Sigmoid colon (tissue), 7 donors: ENCODE measurements around the gene SIM2. TPM values are rescaled to one million over a fixed set of nuclear protein-coding genes. Genes with fewer than 3 reads are reported as not detected.

Experiments used
- DNase-seq: peaks from one replicate; pipeline ENCODE4 v3.0.0-alpha.2; 2019
- H3K27ac ChIP-seq, 4 donors: fragments of 200-600 bp; sonication (generic); one replicate each; pipeline ENCODE4 v1.5.1; 2016 to 2019; ENCODE audit warnings: mild to moderate bottlenecking in 1 of 4
- H3K27me3 ChIP-seq, 3 donors: fragments of 200-600 bp; sonication (generic); one replicate each; pipeline ENCODE4 v1.5.1; 2019; ENCODE audit warnings: mild to moderate bottlenecking in 1 of 3
- H3K36me3 ChIP-seq, 4 donors: fragments of 200-600 bp; sonication (generic); one replicate each; pipeline ENCODE4 v1.5.1; 2016 to 2019
- H3K4me1 ChIP-seq, 4 donors: fragments of 200-600 bp; sonication (generic); one replicate each; pipeline ENCODE4 v1.5.1; 2017 to 2019
- H3K4me3 ChIP-seq, 4 donors: fragments of 200-600 bp; sonication (generic); one replicate each; pipeline ENCODE4 v1.5.1; 2017 to 2019; ENCODE audit warnings: mild to moderate bottlenecking in 2 of 4, moderate library complexity in 1 of 4
- H3K9me3 ChIP-seq, 4 donors: fragments of 200-600 bp in 3 of 4; sonication (generic) in 3 of 4; one replicate each; pipeline versions ENCODE4 v1.5.1 to v1.6.1; 2013 to 2019
- EP300 ChIP-seq, 4 donors: sonication (generic); formaldehyde crosslinking; IDR thresholded peaks; one replicate each; pipeline ENCODE4 v1.6.1; 2017; ENCODE audit warnings: antibody characterized with exemption in 4 of 4
- POLR2A ChIP-seq, 2 donors: fragments of 450-650 bp; IDR thresholded peaks; one replicate each; pipeline ENCODE4 v1.6.1; 2016; ENCODE audit warnings: antibody characterized with exemption in 2 of 2, mild to moderate bottlenecking in 2 of 2, moderate library complexity in 2 of 2
- POLR2AphosphoS5 ChIP-seq, 4 donors: sonication (generic); formaldehyde crosslinking; IDR thresholded peaks; one replicate each; pipeline ENCODE4 v1.6.1; 2017; ENCODE audit warnings: antibody characterized with exemption in 4 of 4
- WGBS, 2 donors: extraction: QIAGEN DNeasy Blood & Tissue Kit; methylation state at CpG; one replicate each; pipeline ENCODE4 v1.1.7; 2013; 5-methylcytosine and 5-hydroxymethylcytosine counted together
- intact Hi-C: fragments of 100-400 bp; cut with DNase I; formaldehyde crosslinking; loops from one replicate; pipeline ENCODE4 v1.15.1; 2023
- polyA plus RNA-seq, 3 donors: library from polyadenylated mRNA; stranded (reverse); fragments of 200-250 nt; gene quantifications; one replicate each; pipeline ENCODE4 v1.2.3, GENCODE V29; 2013
- total RNA-seq, 4 donors: library from RNA; depleted of rRNA; stranded (reverse); fragments of >200 nt; gene quantifications; one replicate each; pipeline ENCODE4 v1.1.0, GENCODE V29; 2016
- TF ChIP-seq, protein P1 (sequence below), 4 experiments: fragments of 450-650 bp in 3 of 4; fragments of 200-600 bp in 1 of 4; IDR thresholded peaks; one replicate each; pipeline ENCODE4 v1.5.1; 2016 to 2019; ENCODE audit warnings: antibody characterized with exemption in 4 of 4, mild to moderate bottlenecking in 3 of 4, moderate library complexity in 2 of 4
- donor health status: healthy with polysubstance abuse.
- donor health status: Bipolar disorder and iron deficiency.
- donor health status: healthy.

The SIM2 gene
- total and polyA plus RNA-seq, 7 donors = 0.01 to 0.60 TPM; not detected in 5

DNA sequence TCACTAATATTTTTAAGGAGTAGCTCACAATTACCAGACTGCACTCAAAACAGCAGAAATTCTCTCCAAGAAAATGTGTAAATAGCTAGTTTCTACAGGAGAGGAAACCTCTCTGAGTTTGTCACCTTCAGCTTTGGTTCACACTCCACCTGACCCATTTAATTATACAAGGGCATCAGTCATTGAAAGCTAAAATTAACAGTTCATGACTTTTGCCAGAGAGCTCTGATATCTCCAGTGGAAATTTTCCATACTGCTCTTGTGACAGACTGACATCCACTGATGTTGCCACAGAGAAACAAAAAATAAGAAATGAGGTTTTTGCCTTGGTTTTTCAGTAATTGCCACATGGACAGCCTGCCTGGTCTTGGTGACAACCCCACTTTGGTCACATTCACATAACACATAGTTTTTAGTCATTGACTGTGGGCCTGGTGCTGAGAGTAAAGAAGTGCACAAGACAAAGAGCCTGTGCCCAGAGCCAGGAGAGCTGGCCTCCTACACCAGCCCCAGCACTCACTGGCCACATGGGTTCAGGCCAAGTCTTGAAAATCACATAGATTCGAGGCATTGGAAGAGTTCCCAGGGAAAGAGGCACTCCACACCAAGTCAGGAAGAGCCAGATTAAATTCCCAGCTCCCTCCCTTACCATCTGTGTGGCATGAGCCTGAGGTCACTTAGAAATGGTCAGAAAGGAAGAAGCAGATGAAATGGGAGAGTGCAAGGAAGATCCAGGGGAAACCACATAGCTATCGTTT lies 13.8 kb upstream of the SIM2 start:
- H3K4me1 ChIP-seq = no peaks in the 10 kb centered on the region
- TF ChIP-seq POLR2A (IDR thresholded peaks at IDR 0.05) (no peak), EP300 (IDR thresholded peaks at IDR 0.05) (no peak), POLR2AphosphoS5 (IDR thresholded peaks at IDR 0.05) (no peak)
- TF ChIP-seq, protein P1, sequence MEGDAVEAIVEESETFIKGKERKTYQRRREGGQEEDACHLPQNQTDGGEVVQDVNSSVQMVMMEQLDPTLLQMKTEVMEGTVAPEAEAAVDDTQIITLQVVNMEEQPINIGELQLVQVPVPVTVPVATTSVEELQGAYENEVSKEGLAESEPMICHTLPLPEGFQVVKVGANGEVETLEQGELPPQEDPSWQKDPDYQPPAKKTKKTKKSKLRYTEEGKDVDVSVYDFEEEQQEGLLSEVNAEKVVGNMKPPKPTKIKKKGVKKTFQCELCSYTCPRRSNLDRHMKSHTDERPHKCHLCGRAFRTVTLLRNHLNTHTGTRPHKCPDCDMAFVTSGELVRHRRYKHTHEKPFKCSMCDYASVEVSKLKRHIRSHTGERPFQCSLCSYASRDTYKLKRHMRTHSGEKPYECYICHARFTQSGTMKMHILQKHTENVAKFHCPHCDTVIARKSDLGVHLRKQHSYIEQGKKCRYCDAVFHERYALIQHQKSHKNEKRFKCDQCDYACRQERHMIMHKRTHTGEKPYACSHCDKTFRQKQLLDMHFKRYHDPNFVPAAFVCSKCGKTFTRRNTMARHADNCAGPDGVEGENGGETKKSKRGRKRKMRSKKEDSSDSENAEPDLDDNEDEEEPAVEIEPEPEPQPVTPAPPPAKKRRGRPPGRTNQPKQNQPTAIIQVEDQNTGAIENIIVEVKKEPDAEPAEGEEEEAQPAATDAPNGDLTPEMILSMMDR (IDR thresholded peaks at IDR 0.05) = no peak
- no peak overlapping the region for H3K27ac ChIP-seq
- intact Hi-C loops = no loop called here
- peaks cover 8 to 20% (median 10%) of the 10 kb centered on the region in 4 donors for H3K9me3 ChIP-seq
- WGBS, 2 donors = 24 to 44% methylated on average over 2 of the region's 2 CpGs
- no peak for DNase-seq
- no peak overlapping the region for H3K4me3 ChIP-seq
- peaks cover 0 to 81% (median 26%) of the 10 kb centered on the region in 3 donors for H3K27me3 ChIP-seq
- no peaks in the 10 kb centered on the region for H3K36me3 ChIP-seq

DNA sequence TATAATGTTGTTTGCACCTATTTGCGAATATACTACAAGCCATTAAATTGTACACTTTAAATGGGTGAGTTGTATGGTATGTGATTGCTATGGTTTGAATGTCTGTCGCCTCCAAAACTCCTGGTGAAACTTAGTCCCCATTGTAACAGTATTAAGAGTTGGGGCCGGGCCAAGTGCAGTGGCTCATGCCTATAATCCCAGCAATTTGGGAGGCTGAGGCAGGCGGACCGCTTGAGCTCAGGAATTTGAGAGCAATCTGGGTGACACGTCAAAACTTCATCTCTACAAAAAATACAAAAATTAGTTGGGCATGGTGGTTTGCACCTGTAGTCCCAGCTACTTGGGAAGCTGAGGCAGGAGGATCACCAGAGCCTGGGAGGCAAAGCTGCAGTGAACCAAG lies 12.0 kb upstream of the SIM2 start:
- peaks cover 7 to 85% (median 43%) of the 10 kb centered on the region in 3 donors for H3K27me3 ChIP-seq

DNA sequence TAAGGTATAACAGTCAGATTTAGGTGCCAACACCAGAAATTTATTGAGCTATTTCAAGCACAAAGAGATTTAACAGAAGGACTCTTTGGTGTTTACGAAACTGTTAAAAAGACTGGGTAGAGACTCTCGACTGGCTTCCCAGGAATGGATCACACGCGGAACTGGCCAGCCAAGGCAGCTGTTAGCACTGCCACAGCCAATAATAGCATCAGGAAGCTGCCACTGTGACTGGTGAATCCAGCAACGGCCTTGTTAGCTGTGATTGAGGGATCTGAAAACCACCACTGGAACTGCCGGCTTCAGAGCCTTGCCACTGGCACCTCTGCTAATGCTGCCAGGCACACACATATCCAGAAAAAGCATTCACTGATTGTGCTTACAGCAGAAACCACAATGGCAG lies 10.6 kb upstream of the SIM2 start:
- H3K4me3 ChIP-seq = no peak overlapping the region
- no peak for DNase-seq
- WGBS, 2 donors = 58 to 61% methylated on average over 6 of the region's 6 CpGs
- peaks cover 21 to 85% (median 56%) of the 10 kb centered on the region in 3 donors for H3K27me3 ChIP-seq
- no peak overlapping the region for H3K27ac ChIP-seq
- no peaks in the 10 kb centered on the region for H3K36me3 ChIP-seq
- H3K9me3 ChIP-seq = peaks cover 0 to 4% (median 0%) of the 10 kb centered on the region in 4 donors
- intact Hi-C loops = no loop called here
- TF ChIP-seq EP300 (IDR thresholded peaks at IDR 0.05) (no peak), POLR2A (IDR thresholded peaks at IDR 0.05) (no peak), POLR2AphosphoS5 (IDR thresholded peaks at IDR 0.05) (no peak)
- TF ChIP-seq, protein P1 (IDR thresholded peaks at IDR 0.05) = no peak
- H3K4me1 ChIP-seq = peaks cover 0 to 7% (median 6%) of the 10 kb centered on the region in 4 donors

More for the DNA sequence above, 12.0 kb upstream of the SIM2 start:
- Histone ChIP-seq H3K4me3 (no peak overlapping the region), H3K27ac (no peak overlapping the region), H3K4me1 (no peaks in the 10 kb centered on the region), H3K9me3 (peaks cover 0 to 5% (median 0%) of the 10 kb centered on the region in 4 donors), H3K36me3 (no peaks in the 10 kb centered on the region)
- WGBS, 2 donors = 85 to 86% methylated on average over 6 of the region's 6 CpGs
- TF ChIP-seq POLR2A (IDR thresholded peaks at IDR 0.05) = no peak
- no peak for TF ChIP-seq POLR2AphosphoS5 (IDR thresholded peaks at IDR 0.05)
- TF ChIP-seq, protein P1 (IDR thresholded peaks at IDR 0.05) = no peak
- TF ChIP-seq EP300 (IDR thresholded peaks at IDR 0.05) = no peak
- intact Hi-C loops = no loop called here
- no peak for DNase-seq

DNA sequence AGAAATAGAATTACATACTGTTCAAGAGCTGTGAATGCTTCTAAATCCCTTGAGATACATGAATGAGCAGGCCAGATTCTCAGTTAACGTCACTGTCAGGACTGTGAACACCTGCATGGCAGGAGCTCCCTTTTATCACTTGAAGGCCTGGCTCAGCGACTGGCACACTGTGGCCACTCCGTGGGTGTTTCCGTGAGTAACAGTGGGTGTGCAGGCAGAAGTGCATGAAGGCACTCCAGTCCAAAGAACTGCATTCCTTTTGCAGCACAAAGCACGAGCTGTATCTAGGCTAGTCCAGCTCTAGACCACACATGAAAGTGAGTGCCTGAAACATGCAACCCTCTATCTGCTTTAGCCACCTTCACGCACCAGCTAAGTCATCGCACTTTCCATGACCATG lies 9.6 kb upstream of the SIM2 start:
- Histone ChIP-seq H3K27me3 (peaks cover 31 to 87% (median 66%) of the 10 kb centered on the region in 3 donors), H3K27ac (no peak overlapping the region), H3K4me1 (peaks cover 0 to 17% (median 11%) of the 10 kb centered on the region in 4 donors), H3K36me3 (no peaks in the 10 kb centered on the region), H3K4me3 (no peak overlapping the region), H3K9me3 (peaks cover 0 to 4% (median 0%) of the 10 kb centered on the region in 4 donors)
- DNase-seq = no peak
- 74 to 80% methylated on average over 7 of the region's 7 CpGs for WGBS, 2 donors
- intact Hi-C loops = no loop called here
- no peak for TF ChIP-seq POLR2AphosphoS5 (IDR thresholded peaks at IDR 0.05)
- no peak for TF ChIP-seq POLR2A (IDR thresholded peaks at IDR 0.05)
- TF ChIP-seq EP300 (IDR thresholded peaks at IDR 0.05) = no peak
- TF ChIP-seq, protein P1 (IDR thresholded peaks at IDR 0.05) = no peak
